ENCODE measurements around the gene CKAP2L. TPM values are rescaled to one million over a fixed set of nuclear protein-coding genes. Genes with fewer than 3 reads are reported as not detected.
A peak's percentile ranks its signal among the peaks of the same experiment; 100 is the strongest.

Gene CKAP2L
- total RNA-seq, 1 donor from 2014 or later, result 2.1 TPM

DNA sequence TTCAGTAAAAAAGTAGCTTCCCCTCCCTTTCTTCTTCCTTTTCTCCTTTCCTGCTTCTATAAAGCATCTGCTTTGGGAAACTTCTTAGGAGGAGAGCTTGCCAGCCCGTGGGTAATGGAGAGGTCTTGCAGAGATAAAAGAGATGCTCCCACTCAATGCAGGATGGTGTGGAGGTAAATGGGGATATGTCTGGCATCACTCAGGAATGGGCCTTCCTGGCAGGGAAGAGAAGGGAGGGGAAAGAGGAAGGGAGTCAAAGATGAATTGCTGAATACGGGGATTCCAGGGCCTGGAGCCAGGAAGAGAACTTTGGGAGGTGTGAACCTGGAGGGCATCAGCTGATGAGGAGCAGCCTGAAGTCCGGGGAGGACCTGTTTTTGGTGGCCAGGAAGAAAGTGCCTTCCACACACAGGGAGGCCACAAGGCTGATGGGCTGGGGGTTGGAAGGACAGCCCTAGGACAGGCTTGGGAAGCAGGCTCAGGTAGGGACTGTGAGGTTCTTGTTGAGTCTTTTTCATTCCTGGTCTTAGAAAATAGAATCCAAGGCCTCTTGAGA, 46.9 kb upstream of the CKAP2L start:
- H3K9ac ChIP-seq (ENCODE audit: low read length), result peak overlapping the region; percentile 79

GRCh38 chr2:112809112-112809511, 44.7 kb upstream of the CKAP2L start:
- Histone ChIP-seq H3K79me2 (ENCODE audit: insufficient read depth, low read length) (no peaks in the 10 kb centered on the region), H3K4me3 (ENCODE audit: insufficient read depth, low read depth, low read length) (no peak overlapping the region), H4K20me1 (ENCODE audit: insufficient read depth, low read length) (no peaks in the 10 kb centered on the region), H3K4me1 (ENCODE audit: insufficient read depth, low read length) (peaks cover 33% of the 10 kb centered on the region), H3K9me3 (ENCODE audit: insufficient read depth, low read depth, low read length) (no peaks in the 10 kb centered on the region), H3K9ac (ENCODE audit: low read length) (no peak overlapping the region), H3K4me2 (ENCODE audit: low read length) (no peak overlapping the region), H3K27ac (ENCODE audit: low read depth, low read length) (no peak overlapping the region), H3K27me3 (ENCODE audit: insufficient read depth, low read length) (no peaks in the 10 kb centered on the region), H3K36me3 (ENCODE audit: insufficient read depth, low read length) (no peaks in the 10 kb centered on the region), H2AFZ (ENCODE audit: low read depth, low read length) (no peak overlapping the region)
- peaks cover 29% of the 10 kb centered on the region for H3K4me1 Mint-ChIP-seq (ENCODE audit: low read depth, unreplicated experiment)
- no peaks in the 10 kb centered on the region for H3K36me3 Mint-ChIP-seq (ENCODE audit: low read depth, unreplicated experiment)
- DNase-seq (ENCODE audit: low read depth), result no peak
- no peaks in the 10 kb centered on the region for H3K27me3 Mint-ChIP-seq (ENCODE audit: low read depth, unreplicated experiment)
- H3K27ac Mint-ChIP-seq (ENCODE audit: unreplicated experiment), result no peak overlapping the region
- H3K9me3 Mint-ChIP-seq (ENCODE audit: unreplicated experiment), result peaks cover 6% of the 10 kb centered on the region
- TF ChIP-seq, protein P1, sequence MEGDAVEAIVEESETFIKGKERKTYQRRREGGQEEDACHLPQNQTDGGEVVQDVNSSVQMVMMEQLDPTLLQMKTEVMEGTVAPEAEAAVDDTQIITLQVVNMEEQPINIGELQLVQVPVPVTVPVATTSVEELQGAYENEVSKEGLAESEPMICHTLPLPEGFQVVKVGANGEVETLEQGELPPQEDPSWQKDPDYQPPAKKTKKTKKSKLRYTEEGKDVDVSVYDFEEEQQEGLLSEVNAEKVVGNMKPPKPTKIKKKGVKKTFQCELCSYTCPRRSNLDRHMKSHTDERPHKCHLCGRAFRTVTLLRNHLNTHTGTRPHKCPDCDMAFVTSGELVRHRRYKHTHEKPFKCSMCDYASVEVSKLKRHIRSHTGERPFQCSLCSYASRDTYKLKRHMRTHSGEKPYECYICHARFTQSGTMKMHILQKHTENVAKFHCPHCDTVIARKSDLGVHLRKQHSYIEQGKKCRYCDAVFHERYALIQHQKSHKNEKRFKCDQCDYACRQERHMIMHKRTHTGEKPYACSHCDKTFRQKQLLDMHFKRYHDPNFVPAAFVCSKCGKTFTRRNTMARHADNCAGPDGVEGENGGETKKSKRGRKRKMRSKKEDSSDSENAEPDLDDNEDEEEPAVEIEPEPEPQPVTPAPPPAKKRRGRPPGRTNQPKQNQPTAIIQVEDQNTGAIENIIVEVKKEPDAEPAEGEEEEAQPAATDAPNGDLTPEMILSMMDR (IDR thresholded peaks at IDR 0.05; ENCODE audit: insufficient read depth, low read depth, low read length), result no peak
- no peak for TF ChIP-seq EZH2 (IDR thresholded peaks at IDR 0.05; ENCODE audit: insufficient read depth, low read length)
- FAIRE-seq, result no peak
- H3K4me3 Mint-ChIP-seq (ENCODE audit: unreplicated experiment), result no peak overlapping the region

More for the DNA sequence above, 46.9 kb upstream of the CKAP2L start:
- Histone ChIP-seq H3K27ac (ENCODE audit: low read depth, low read length) (peak overlapping the region; percentile 94), H3K4me3 (ENCODE audit: insufficient read depth, low read depth, low read length) (no peak overlapping the region), H4K20me1 (ENCODE audit: insufficient read depth, low read length) (no peaks in the 10 kb centered on the region), H2AFZ (ENCODE audit: low read depth, low read length) (peak overlapping the region; percentile 78), H3K36me3 (ENCODE audit: insufficient read depth, low read length) (no peaks in the 10 kb centered on the region), H3K4me2 (ENCODE audit: low read length) (peak overlapping the region; percentile 63), H3K79me2 (ENCODE audit: insufficient read depth, low read length) (no peaks in the 10 kb centered on the region), H3K9me3 (ENCODE audit: insufficient read depth, low read depth, low read length) (no peaks in the 10 kb centered on the region), H3K27me3 (ENCODE audit: insufficient read depth, low read length) (no peaks in the 10 kb centered on the region), H3K4me1 (ENCODE audit: insufficient read depth, low read length) (peaks cover 33% of the 10 kb centered on the region)
- no peak overlapping the region for H3K4me3 Mint-ChIP-seq (ENCODE audit: unreplicated experiment)
- FAIRE-seq (no peak), DNase-seq (ENCODE audit: low read depth) (no peak)
- H3K27ac Mint-ChIP-seq (ENCODE audit: unreplicated experiment), result peak overlapping the region; percentile 42
- H3K4me1 Mint-ChIP-seq (ENCODE audit: low read depth, unreplicated experiment), result peaks cover 28% of the 10 kb centered on the region
- no peaks in the 10 kb centered on the region for H3K36me3 Mint-ChIP-seq (ENCODE audit: low read depth, unreplicated experiment)
- no peak for TF ChIP-seq EZH2 (IDR thresholded peaks at IDR 0.05; ENCODE audit: insufficient read depth, low read length)
- no peaks in the 10 kb centered on the region for H3K27me3 Mint-ChIP-seq (ENCODE audit: low read depth, unreplicated experiment)
- peaks cover 6% of the 10 kb centered on the region for H3K9me3 Mint-ChIP-seq (ENCODE audit: unreplicated experiment)

DNA sequence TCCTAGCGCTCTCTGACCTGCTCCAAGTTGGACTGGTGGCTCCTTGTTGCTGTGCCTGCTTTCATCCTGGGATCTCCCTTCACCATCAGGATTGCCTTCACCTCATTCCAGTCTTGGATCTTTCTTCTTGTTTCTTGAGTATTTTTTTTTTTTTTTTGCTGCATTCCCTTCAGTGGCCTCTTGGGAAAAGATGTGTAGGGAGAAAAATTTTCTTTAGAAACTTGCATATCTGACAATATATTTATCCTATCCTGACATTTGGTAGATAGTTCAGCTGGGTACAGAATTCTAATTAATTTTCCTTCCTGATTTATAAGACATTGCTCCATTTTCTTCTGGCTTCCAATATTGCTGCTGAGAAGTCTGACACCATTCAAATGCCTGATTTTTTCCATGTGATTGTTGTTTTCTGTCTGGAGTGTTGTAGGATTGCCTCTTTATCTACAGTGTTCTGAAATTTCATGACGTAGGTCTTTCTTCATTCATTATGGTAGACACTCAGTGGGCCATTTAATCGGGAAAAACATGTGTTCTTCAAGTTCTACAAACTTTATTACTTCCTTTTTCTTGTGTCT, 42.9 kb upstream of the CKAP2L start:
- no peaks in the 10 kb centered on the region for H3K36me3 Mint-ChIP-seq (ENCODE audit: low read depth, unreplicated experiment)
- Histone ChIP-seq H3K27me3 (ENCODE audit: insufficient read depth, low read length) (no peaks in the 10 kb centered on the region), H3K4me1 (ENCODE audit: insufficient read depth, low read length) (peaks cover 20% of the 10 kb centered on the region), H3K36me3 (ENCODE audit: insufficient read depth, low read length) (no peaks in the 10 kb centered on the region), H3K4me2 (ENCODE audit: low read length) (no peak overlapping the region), H3K4me3 (ENCODE audit: insufficient read depth, low read depth, low read length) (no peak overlapping the region), H4K20me1 (ENCODE audit: insufficient read depth, low read length) (no peaks in the 10 kb centered on the region), H3K79me2 (ENCODE audit: insufficient read depth, low read length) (no peaks in the 10 kb centered on the region), H3K27ac (ENCODE audit: low read depth, low read length) (no peak overlapping the region), H2AFZ (ENCODE audit: low read depth, low read length) (no peak overlapping the region), H3K9ac (ENCODE audit: low read length) (no peak overlapping the region), H3K9me3 (ENCODE audit: insufficient read depth, low read depth, low read length) (no peaks in the 10 kb centered on the region)
- DNase-seq (ENCODE audit: low read depth) (no peak), FAIRE-seq (no peak)
- H3K4me3 Mint-ChIP-seq (ENCODE audit: unreplicated experiment), result no peak overlapping the region
- TF ChIP-seq EZH2 (IDR thresholded peaks at IDR 0.05; ENCODE audit: insufficient read depth, low read length), result no peak
- TF ChIP-seq, protein P1 (IDR thresholded peaks at IDR 0.05; ENCODE audit: insufficient read depth, low read depth, low read length), result no peak
- peaks cover 20% of the 10 kb centered on the region for H3K4me1 Mint-ChIP-seq (ENCODE audit: low read depth, unreplicated experiment)
- H3K27ac Mint-ChIP-seq (ENCODE audit: unreplicated experiment), result no peak overlapping the region
- H3K9me3 Mint-ChIP-seq (ENCODE audit: unreplicated experiment), result peaks cover 6% of the 10 kb centered on the region
- no peaks in the 10 kb centered on the region for H3K27me3 Mint-ChIP-seq (ENCODE audit: low read depth, unreplicated experiment)

Data from astrocyte (in vitro differentiated cells and primary cell).